HG03442 (cell line): ENCODE data around the gene OR4N2.
A peak's percentile ranks its signal among the peaks of the same experiment; 100 is the strongest.
"Not testable (repeated sequence)": the region's sequence is repeated elsewhere in the genome, so short reads cannot be mapped to it uniquely, and the experiment has no call there.

Source experiments
- ATAC-seq: cut with Tn5 transposase; IDR thresholded peaks from one replicate; pipeline ENCODE4 v1.9.1; 2021; ENCODE audit warnings: mild to moderate bottlenecking, moderate library complexity; ENCODE audit not compliant: unreplicated experiment

Gene OR4N2, protein sequence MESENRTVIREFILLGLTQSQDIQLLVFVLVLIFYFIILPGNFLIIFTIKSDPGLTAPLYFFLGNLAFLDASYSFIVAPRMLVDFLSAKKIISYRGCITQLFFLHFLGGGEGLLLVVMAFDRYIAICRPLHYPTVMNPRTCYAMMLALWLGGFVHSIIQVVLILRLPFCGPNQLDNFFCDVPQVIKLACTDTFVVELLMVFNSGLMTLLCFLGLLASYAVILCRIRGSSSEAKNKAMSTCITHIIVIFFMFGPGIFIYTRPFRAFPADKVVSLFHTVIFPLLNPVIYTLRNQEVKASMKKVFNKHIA

DNA sequence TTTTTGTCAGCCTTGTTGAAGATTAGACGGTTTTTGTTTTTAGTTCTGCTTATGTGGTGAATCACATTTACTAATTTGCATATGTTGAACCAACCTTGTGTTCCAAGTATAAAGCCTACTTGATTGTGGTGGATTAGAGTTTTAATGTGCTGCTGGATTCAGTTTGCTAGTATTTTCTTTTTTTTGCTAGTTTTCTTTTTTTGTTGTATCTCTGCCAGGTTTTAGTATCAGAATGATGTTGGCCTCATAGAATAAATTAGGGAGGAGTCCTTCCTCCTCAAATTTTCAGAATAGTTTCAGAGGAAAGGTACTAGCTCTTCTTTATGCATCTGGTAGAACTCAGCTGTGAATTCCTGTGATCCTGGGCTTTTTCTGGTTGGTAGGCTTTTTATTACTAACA lies at the start of gene OR4N2:
OR4N2 (plus strand) TSS at position 301 of the 400 bp plus-strand sequence. CDS start 23,679 bp downstream, outside the sequence.
- not testable (repeated sequence) for ATAC-seq

DNA sequence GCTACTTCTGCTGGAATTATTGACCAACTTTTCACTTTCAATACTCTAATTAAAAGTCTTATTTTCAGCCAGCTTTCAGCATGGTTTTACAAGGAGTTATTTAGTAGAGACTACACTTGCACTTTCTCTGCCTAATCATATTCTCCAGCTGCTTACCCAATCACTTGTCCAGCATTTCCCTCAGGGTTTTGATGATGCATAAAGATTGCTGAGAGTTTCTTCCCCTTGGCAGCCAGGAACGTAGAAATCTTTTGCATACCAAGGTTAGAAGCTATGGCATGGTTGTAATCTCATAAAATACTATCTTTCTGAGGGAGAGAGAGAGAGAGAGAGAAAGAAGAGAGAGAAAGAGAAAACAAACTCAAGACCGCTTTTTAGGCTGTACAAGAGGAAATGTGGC lies 49.4 kb upstream of the OR4N2 start:
- ATAC-seq, result no peak

DNA sequence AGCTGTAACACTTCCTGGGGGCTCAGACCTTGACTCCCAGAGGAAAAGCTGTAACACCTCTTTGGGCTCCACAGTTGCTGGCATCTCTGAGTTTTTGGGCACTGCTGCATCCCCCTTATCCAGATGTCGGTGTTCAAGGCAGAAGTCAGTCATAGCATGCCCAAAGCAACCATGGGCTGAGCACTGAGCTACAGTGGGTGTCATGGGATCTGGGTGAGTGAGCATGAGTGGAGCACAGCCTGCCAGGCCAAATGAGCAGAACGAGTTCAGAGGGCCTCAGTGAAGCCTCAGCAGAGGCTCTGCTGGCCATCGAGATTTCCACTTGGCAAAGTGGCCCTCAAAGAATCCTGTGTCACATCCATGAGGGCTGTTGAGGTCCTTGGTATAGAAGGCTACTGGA lies 32.1 kb upstream of the OR4N2 start:
- ATAC-seq, result not testable (repeated sequence)

DNA sequence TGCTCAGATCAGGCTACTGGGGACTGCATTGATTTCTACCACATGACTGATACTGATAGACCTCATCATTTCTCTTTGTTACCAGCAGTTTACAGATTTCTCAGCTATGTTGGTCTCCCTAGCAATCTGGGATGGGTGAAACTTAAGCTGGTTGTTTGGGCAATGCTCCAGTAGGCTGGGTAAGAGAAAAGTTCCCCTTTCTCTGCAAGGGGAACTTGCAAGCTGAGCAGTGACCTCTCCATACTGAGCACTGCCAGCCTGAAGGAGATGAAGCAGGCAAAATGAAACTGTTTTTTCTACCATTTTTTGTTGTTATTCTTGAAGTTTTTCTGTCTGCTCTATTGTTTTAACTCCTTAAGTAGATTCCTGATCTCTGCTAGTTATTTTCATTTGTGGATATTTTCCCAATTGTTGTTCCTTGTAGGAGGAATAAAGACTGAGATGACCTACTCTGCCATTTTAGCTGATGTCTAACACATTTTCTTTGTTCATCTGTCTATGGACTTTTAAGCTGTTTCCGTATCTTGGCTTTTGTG lies 31.6 kb upstream of the OR4N2 start:
- ATAC-seq, result no peak

DNA sequence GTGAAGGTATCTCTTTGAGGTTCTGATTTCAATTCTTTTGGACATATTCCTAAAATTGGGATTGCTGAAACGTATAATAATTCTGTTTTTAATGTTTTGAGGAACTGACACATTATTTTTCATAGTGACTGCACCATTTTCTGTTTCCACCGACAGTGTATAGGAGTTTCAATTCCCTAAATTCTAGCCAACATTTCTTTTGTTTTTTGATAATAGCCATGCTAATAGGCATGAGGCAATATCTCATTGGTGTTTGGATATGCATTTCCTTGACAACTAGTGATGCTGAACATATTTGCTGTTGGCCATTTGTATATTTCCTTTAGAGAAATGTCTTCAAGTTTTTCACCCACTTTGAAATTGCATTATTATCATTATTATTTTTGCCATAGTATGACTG lies 31.1 kb upstream of the OR4N2 start:
- ATAC-seq, result peak; percentile 70

DNA sequence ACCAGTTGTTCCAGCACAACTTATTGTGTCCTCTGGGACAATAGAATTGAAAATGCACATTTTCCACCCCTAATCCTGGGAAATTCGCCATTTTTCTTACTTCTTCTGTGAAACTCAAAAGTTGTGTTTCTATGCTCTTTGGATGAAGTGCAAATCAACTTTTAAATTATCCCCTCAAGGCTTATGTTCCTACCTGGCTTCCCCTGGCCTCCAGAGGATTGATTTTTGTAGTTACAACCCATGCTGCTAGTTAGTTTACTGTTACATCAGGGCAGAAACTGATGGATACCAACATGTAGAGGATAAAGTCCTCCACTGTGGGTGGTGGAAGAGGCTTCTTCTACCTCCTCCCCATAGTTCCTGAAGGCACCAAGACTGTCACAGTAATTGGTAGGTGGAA lies 30.4 kb upstream of the OR4N2 start, which contains the start of gene OR4M1:
OR4M1 (plus strand) TSS at position 301 of the 400 bp plus-strand sequence. CDS start 6,819 bp downstream, outside the sequence.
- ATAC-seq, result not testable (repeated sequence)

DNA sequence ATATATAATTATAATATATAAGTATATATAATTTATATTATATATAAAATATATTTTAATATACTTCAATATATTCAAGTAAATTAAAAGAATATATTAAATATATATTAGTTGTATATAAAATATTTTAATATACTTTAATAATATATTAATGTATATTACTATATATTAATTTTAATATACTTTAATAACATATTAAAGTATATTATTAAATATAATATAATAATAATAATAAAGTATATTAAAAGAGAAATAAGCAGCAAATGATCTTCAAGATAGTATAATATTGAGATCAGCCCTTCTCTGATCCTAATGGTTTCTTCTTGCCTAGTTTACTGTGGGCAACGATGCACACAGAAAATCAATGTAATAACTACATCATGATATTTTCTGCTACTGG lies 28.0 kb upstream of the OR4N2 start:
- ATAC-seq, result no peak

DNA sequence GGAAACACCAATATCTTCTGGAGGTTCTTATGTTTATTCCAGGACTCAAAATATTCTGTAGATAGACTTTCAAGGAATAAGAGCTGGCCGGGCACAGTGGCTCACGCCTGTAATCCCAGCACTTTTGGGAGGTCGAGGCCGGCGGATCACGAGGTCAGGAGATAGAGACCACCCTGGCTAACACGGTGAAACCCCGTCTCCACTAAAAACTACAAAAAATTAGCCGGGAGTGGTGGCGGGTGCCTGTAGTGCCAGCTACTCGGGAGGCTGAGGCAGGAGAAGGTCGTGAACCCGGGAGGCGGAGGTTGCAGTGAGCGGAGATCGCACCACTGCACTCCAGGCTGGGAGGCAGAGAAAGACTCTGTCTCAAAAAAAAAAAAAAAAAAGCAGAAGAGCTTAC lies 17.7 kb upstream of the OR4N2 start:
- not testable (repeated sequence) for ATAC-seq

DNA sequence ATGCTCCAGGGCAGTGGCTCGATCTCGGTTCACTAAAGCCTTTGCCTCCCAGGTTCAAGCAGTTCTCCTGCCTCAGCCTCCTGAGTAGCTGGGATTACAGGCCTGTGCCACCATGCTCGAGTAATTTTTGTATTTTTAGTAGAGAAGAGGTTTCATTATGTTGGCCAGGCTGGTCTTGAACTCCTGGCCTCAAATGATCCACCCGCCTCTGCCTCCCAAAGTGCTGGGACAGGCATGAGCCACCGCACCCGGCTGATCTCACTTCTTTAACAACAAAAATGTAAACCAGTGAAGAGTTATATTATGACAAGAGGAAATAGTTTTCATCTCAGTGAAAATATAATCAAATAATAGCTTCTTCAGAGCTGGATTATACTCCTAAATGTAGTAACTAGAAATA lies 16.3 kb upstream of the OR4N2 start:
- ATAC-seq, result not testable (repeated sequence)

DNA sequence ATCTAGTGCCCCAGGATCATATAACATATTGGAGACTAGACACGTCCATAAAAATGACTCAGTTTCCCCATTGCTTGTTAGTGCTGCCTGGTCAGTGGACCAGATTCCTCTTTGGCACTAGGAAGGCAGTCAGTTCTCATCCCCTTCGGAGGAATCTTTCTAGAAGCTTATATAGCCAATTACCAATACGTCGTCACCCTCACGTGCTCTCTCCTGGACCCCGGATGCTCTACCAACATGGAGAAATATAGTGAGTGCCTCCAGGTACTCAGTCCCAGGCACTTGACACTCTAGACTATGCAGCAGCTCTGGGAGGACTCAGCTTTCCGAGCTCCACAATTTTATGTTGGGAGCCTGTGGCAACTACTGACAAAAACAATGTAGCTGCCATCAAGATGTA lies 15.4 kb upstream of the OR4N2 start:
- not testable (repeated sequence) for ATAC-seq

DNA sequence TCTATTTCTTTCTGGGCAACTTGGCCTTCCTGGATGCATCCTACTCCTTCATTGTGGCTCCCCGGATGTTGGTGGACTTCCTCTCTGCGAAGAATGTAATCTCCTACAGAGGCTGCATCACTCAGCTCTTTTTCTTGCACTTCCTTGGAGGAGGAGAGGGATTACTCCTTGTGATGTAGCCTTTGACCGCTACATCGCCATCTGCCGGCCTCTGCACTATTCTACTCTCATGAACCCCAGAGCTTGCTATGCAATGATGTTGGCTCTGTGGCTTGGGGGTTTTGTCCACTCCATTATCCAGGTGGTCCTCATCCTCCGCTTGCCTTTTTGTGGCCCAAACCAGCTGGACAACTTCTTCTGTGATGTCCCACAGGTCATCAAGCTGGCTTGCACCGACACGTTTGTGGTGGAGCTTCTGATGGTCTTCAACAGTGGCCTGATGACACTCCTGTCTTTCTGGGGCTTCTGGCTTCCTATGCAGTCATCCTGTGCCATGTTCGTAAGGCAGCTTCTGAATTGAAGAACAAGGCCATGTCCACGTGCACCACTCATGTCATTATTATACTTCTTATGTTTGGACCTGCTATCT lies 7.0 kb upstream of the OR4N2 start:
- not testable (repeated sequence) for ATAC-seq

DNA sequence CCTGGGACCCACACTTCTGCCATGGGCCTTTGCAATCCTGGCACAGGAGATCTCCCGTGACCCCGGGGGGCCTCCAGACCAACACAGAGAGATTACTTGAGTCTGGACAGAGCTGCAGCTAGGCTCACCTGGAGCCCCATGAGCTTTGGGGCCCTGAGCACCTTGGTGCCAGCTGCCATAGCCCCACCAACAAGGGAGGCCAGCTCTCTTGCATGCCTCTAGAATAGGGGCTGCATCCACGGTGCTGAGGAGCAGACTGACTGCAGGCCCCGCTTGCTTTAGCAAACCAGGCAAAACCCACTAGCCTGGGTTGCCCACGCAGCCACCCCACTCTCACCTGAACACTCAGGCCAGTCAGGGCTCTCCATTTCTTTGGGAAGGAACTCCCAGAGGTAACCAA lies 3.7 kb upstream of the OR4N2 start:
- no peak for ATAC-seq

DNA sequence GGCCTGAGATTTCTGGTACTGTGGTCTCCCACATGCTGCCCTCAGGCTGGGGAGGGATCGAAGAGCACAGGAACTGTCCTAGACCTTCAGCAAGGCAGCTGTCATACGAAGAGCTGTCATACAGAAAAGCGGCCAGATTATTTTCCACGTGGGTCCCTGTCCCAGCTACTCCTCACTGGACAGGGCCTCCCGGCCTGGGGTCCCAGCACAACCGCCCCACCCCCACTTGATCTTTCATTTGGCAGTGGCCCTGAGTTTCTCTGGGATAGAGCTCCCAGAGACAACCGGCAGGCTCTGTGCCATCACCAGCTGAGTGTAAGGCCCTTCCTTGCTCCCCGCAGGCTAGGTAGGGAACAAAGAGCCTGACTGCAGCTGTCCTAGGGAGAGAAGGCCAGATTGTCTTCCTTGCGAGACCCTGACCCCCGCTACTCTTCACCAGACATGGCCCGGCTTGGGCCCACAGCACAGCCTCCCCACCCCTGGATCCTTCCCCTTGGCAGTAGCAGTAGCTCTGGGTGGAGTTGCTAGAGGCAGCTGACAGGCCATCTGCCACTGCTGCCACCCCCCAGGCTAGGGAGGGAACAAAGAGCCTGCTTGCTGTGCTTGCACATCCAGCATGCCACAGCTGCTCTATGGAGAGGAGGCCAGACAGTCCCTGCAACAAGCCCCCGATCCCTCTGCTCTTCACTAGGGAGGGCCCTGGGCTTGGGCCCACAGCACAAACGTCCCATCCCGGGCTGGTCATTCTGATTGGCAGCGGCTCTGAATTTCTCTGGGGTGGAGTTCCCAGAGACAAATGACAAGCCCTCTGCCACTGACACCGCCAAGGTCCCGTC lies 3.1 kb upstream of the OR4N2 start:
- no peak for ATAC-seq

DNA sequence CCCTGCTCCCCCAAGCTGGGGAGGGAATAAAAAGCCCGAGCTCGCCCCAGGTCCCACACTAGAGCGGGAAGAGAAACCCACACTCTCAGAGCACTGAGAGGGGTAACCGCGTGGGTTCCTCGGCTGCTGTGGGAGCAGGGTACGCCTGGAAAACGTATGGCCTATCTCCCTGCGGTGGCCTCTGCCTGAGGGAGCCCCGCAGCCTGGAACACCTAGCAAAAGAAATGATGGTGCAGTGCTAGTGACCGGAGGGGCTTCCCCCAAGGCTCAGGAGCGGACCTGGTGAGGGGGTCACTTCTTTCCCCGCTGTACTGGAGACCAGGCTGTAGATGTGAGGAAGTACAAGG lies 2.5 kb upstream of the OR4N2 start:
- ATAC-seq, result no peak

DNA sequence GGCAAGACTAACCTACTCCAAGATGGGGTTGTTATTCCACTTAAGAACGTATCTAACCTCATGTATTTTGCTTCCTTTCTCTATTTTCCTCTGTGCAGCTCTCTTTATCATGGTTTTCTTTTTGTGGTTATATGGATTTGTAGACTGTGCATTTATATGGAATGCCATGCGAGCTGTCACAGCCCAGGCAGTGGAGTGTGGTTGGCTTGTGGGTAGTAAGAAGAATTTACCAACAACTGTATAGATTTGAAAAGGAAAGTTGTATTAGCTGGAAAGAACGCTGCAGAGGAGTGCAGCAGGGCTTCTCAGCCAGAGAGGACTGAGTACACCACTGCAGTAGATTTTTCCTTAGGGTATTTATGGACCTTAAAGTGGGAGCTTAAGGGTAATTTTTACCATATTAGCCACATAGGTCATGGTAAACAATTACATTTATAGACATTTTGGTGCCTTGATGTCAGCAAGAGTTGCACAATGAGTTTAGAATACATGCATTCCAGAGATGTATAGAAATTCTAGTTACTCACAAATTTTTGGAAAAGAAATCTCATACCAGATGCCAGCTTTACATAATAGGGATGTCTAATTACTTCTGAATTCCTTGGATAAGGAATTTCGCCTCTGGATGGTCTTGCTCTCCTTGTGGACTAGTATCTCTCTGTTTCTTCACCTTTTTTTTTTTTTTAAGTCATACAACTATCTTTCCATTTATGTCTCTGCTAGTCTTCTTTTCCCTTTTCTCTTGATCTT lies 9.8 kb downstream of the OR4N2 start:
- ATAC-seq, result not testable (repeated sequence)

DNA sequence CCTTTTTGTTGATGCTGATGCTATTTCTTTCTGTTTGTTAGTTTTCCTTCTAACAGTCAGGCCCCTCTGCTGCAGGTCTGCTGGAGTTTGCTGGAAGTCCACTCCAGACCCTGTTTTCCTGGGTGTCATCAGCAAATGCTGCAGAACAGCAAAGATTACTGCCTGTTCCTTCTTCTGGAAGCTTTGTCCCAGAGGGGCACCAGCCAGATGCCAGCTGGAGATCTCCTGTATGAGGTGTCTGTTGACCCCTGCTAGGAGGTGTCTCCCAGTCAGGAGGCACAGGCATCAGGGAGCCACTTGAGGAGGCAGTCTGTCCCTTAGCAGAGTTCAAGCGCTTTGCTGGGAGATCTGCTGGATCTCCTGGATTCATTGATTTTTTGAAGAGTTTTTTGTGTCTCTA lies 16.3 kb downstream of the OR4N2 start:
- ATAC-seq, result not testable (repeated sequence)

DNA sequence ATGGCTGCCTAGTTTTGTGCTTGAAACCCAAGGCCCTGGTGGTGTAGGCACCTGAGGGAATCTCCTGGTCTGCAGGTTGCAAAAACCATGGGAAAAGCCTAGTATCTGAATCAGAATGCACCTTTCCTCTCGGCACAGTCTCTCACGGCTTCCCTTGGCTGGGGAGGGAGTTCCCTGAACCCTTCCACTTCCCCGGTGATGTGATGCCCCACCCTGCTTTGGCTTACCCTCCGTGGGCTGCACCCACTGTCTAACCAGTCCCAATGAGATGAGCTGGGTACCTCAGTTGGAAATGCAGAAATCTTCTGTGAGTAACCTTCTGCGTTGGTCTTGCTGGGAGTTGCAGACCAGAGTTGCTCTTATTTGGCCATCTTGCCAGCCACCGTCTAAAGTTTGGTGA lies 17.4 kb downstream of the OR4N2 start:
- not testable (repeated sequence) for ATAC-seq

DNA sequence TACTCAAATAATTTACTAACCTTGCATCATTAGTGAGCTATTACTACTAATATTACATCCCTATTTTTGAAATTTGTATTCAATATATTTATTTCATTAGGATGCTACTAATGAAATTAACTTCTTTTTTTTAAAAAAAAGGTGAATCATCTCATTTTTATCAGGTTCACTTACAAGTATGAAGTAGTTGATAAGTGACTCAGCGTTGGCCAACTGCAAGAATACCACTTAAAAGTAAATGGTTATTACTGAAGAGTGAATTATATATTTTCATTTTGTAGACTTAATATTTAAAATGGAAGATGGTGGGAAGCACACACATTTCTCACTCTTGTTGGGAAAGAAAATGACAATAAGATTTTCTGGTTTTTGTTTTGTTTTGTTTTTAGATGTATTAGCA lies 19.6 kb downstream of the OR4N2 start:
- ATAC-seq, result no peak

DNA sequence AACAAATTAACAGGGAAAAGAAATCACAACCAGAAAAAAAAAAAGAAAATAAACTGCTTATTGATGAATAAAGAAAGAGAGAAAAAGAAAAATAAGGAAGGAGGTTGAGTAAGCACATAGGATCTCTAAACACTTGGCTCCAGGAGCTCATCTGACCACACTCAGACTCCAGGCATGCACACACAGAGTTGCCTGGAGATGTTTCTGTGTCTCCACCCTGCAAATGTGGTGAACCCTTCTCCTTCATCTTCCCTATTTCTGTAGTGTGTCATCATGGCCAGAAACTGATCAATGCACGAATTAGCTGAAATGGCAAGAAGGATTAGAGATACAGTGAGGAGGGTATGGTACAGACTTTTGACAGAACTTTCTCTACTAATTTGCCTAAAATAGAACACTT lies 20.2 kb downstream of the OR4N2 start:
- ATAC-seq, result no peak

DNA sequence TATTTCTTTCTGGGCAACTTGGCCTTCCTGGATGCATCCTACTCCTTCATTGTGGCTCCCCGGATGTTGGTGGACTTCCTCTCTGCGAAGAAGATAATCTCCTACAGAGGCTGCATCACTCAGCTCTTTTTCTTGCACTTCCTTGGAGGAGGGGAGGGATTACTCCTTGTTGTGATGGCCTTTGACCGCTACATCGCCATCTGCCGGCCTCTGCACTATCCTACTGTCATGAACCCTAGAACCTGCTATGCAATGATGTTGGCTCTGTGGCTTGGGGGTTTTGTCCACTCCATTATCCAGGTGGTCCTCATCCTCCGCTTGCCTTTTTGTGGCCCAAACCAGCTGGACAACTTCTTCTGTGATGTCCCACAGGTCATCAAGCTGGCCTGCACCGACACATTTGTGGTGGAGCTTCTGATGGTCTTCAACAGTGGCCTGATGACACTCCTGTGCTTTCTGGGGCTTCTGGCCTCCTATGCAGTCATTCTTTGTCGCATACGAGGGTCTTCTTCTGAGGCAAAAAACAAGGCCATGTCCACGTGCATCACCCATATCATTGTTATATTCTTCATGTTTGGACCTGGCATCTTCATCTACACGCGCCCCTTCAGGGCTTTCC lies 24.2 kb downstream of the OR4N2 start:
- not testable (repeated sequence) for ATAC-seq
